ENCODE results near the gene LCT.

The LCT gene

DNA sequence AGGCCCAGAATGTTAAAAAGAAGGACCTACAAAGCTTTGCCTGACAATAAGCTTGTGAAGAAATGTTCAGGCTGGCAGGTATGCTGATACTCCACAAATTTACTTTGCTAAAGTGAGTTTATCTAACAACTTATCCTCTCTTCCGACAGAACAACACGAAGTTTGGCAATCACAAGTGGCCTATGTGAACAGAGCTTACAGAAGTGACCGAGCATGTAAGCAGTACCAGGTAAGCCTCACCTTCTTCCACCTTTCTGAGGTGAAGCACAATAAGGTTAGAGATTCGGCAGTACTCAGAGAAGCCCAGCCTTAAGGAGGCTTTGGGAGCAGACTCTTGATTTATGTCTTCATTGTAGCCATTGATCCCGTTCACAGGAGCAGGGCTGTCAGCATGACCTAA lies 9.0 kb upstream of the LCT start:
- no peak for DNase-seq (ENCODE audit: low read depth)
- TF ChIP-seq CTCF (conservative IDR thresholded peaks at IDR 0.05; ENCODE audit: low read length): no peak
- no peak overlapping the region for H3K4me3 ChIP-seq (ENCODE audit: low read length)

- DNase-seq (ENCODE audit: low read depth): no peak
- TF ChIP-seq CTCF (conservative IDR thresholded peaks at IDR 0.05; ENCODE audit: low read length): no peak
- no peak overlapping the region for H3K4me3 ChIP-seq (ENCODE audit: low read length)
Measured at GRCh38 chr2:135845257-135845656, 8.3 kb upstream of the LCT start.

DNA sequence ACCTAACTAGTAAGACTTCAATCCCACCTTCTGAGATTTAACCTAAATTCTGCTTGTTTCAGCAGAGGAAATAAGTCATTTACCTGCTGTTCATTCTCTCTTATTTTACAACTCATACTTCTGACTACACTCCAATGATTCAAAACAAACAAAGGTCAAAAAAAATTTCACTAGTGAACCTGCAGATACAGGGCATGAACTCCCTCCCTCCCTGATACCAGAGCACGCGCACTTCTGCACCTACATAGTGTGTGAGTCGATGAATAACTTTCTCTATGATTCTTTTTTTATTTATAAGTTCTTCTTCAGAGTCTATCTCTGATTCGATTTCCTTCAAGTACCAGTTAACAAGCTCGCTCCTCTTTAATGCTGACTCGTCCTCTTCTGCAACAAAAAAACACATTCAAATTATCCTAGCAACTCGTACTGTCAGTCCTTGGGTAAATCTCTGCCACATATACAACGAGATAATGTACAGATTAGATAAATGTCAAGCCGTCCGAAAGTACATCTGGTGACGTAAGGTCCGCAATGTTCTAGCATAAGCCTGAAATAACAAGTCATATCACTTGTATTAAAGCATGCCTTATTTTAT lies 7.4 kb upstream of the LCT start:
- H3K4me3 ChIP-seq (ENCODE audit: low read length): no peak overlapping the region
- no peak for TF ChIP-seq CTCF (conservative IDR thresholded peaks at IDR 0.05; ENCODE audit: low read length)
- no peak for DNase-seq (ENCODE audit: low read depth)

DNA sequence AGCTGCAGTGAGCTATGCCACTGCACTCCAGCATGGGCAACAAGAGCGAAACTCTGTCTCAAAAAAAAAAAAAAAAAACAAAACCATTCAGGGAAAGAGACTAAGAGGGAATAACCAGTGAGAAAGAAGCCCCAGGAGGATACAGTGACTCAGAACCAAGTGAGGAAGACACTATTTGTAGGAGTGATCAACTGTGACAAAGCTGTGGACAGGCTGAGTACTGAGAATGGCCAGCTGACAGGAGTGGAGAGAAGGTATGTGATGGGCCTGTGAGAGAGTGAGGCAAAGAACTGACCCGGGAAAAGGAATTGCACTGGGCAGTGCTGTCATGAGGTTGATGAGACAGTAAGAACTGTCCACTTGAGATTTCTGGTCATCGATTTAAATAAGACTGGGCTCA lies 6.7 kb upstream of the LCT start:
- no peak overlapping the region for H3K4me3 ChIP-seq (ENCODE audit: low read length)
- TF ChIP-seq CTCF (conservative IDR thresholded peaks at IDR 0.05; ENCODE audit: low read length): no peak
- peak; percentile 23 for DNase-seq (ENCODE audit: low read depth)

DNA sequence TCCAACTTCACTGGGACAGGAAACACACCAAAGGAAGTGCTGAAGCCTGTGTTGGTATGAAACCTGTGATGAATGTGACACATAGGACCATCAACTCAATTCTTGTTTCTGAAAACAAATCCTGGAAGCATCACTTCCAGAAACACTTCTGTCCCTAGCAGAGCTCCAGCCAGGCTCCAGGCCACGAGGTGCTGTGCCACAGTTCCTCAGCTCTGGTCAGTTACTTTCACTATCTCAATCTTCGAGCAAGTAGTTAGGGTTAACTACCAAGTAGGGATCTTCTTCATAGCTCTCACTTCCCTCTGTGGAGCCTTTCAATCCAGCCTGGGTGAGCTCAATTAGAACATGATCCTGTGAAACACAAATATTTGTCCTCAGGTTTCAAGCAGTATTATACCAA lies 3.6 kb upstream of the LCT start:
- peak overlapping the region; percentile 36 for H3K4me3 ChIP-seq (ENCODE audit: low read length)
- no peak for TF ChIP-seq CTCF (conservative IDR thresholded peaks at IDR 0.05; ENCODE audit: low read length)
- peak; percentile 29 for DNase-seq (ENCODE audit: low read depth)

DNA sequence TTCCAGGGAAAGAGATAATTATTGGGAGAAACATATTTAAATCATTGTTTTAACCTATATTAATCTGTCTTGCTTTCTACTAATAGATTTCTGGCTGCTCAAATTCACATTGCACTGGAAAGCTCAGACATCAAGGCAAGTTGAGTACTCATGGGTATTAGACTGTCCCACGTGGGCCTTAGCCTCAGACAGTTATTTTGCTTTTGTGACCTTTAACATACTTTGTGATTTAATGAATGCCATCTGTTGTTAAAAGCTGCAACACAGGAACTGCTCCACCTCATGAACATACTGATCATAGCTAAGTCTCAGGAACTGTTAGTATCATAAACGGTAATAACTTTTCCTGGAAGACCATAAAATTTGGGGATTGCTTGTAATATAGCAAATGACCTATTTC lies 2.7 kb upstream of the LCT start:
- TF ChIP-seq CTCF (conservative IDR thresholded peaks at IDR 0.05; ENCODE audit: low read length): no peak; the same call in 1 of the 2 replicates
- no peak overlapping the region for H3K4me3 ChIP-seq (ENCODE audit: low read length)
- peak; percentile 95 for DNase-seq (ENCODE audit: low read depth)

- no peak for DNase-seq (ENCODE audit: low read depth)
- no peak overlapping the region for H3K4me3 ChIP-seq (ENCODE audit: low read length)
- TF ChIP-seq CTCF (conservative IDR thresholded peaks at IDR 0.05; ENCODE audit: low read length): no peak
Measured at GRCh38 chr2:135838502-135838901, 1.5 kb upstream of the LCT start.
